Measurements from ENCODE around the gene FBXO2.

Gene FBXO2

GRCh38 chr1:11654137-11654938 is at the start of gene FBXO2, which contains the start of gene FBXO44:
Gene FBXO2, minus strand, starts transcription at chr1:11654429. Its CDS starts 89 bp downstream, at chr1:11654340.
Gene FBXO44, plus strand, starts transcription at chr1:11654877. Its CDS starts 959 bp downstream, at chr1:11655836.
- H3K9ac ChIP-seq (ENCODE audit: low read depth, low read length), result peak within 1 kb of the TSS; percentile 85

GRCh38 chr1:11703357-11704193 is 49.3 kb upstream of the FBXO2 start:
- H3K9ac ChIP-seq (ENCODE audit: low read depth, low read length), result no peak overlapping the region
- H3K9me3 ChIP-seq (ENCODE audit: control insufficient read depth, insufficient read depth, low read length), result no peaks in the 10 kb centered on the region
- H3K36me3 ChIP-seq (ENCODE audit: insufficient read depth, low read length), result no peaks in the 10 kb centered on the region
- H3K4me1 ChIP-seq (ENCODE audit: insufficient read depth, low read length), result peaks cover 53% of the 10 kb centered on the region

More at GRCh38 chr1:11654137-11654938, at the start of gene FBXO2, which contains the start of gene FBXO44:
- Histone ChIP-seq H3K4me1 (ENCODE audit: insufficient read depth, low read length) (peaks cover 24% of the 10 kb centered on the region), H3K9me3 (ENCODE audit: control insufficient read depth, insufficient read depth, low read length) (no peaks in the 10 kb centered on the region), H3K36me3 (ENCODE audit: insufficient read depth, low read length) (peaks cover 11% of the 10 kb centered on the region)

- no peaks in the 10 kb centered on the region for H3K36me3 ChIP-seq (ENCODE audit: insufficient read depth, low read length)
- peaks cover 45% of the 10 kb centered on the region for H3K4me1 ChIP-seq (ENCODE audit: insufficient read depth, low read length)
- no peaks in the 10 kb centered on the region for H3K9me3 ChIP-seq (ENCODE audit: control insufficient read depth, insufficient read depth, low read length)
- H3K9ac ChIP-seq (ENCODE audit: low read depth, low read length), result no peak overlapping the region
These were observed 48.0 kb upstream of the FBXO2 start for GRCh38 chr1:11701981-11702803.

- Histone ChIP-seq H3K36me3 (ENCODE audit: insufficient read depth, low read length) (no peaks in the 10 kb centered on the region), H3K4me1 (ENCODE audit: insufficient read depth, low read length) (peaks cover 44% of the 10 kb centered on the region), H3K9me3 (ENCODE audit: control insufficient read depth, insufficient read depth, low read length) (no peaks in the 10 kb centered on the region), H3K9ac (ENCODE audit: low read depth, low read length) (no peak overlapping the region; the same call in 1 of the 2 replicates)
These were observed 47.3 kb upstream of the FBXO2 start for GRCh38 chr1:11701551-11701961.

GRCh38 chr1:11700601-11701467 is 46.6 kb upstream of the FBXO2 start:
- no peaks in the 10 kb centered on the region for H3K9me3 ChIP-seq (ENCODE audit: control insufficient read depth, insufficient read depth, low read length)
- no peaks in the 10 kb centered on the region for H3K36me3 ChIP-seq (ENCODE audit: insufficient read depth, low read length)
- peak overlapping the region; percentile 3; the same call in 1 of the 2 replicates for H3K9ac ChIP-seq (ENCODE audit: low read depth, low read length)
- peaks cover 44% of the 10 kb centered on the region for H3K4me1 ChIP-seq (ENCODE audit: insufficient read depth, low read length)

GRCh38 chr1:11697893-11698210 is 43.6 kb upstream of the FBXO2 start:
- Histone ChIP-seq H3K4me1 (ENCODE audit: insufficient read depth, low read length) (peaks cover 30% of the 10 kb centered on the region; the same call in 1 of the 2 replicates), H3K9me3 (ENCODE audit: control insufficient read depth, insufficient read depth, low read length) (no peaks in the 10 kb centered on the region), H3K36me3 (ENCODE audit: insufficient read depth, low read length) (no peaks in the 10 kb centered on the region), H3K9ac (ENCODE audit: low read depth, low read length) (no peak overlapping the region)

GRCh38 chr1:11697188-11697892 is 43.1 kb upstream of the FBXO2 start:
- Histone ChIP-seq H3K4me1 (ENCODE audit: insufficient read depth, low read length) (peaks cover 30% of the 10 kb centered on the region; the same call in 1 of the 2 replicates), H3K36me3 (ENCODE audit: insufficient read depth, low read length) (no peaks in the 10 kb centered on the region), H3K9ac (ENCODE audit: low read depth, low read length) (no peak overlapping the region), H3K9me3 (ENCODE audit: control insufficient read depth, insufficient read depth, low read length) (no peaks in the 10 kb centered on the region)

- Histone ChIP-seq H3K9me3 (ENCODE audit: control insufficient read depth, insufficient read depth, low read length) (no peaks in the 10 kb centered on the region), H3K9ac (ENCODE audit: low read depth, low read length) (no peak overlapping the region), H3K4me1 (ENCODE audit: insufficient read depth, low read length) (peaks cover 18% of the 10 kb centered on the region; the same call in 1 of the 2 replicates), H3K36me3 (ENCODE audit: insufficient read depth, low read length) (no peaks in the 10 kb centered on the region)
These were observed 41.6 kb upstream of the FBXO2 start for GRCh38 chr1:11695861-11696260.

GRCh38 chr1:11693917-11694316 is 39.7 kb upstream of the FBXO2 start:
- H3K9me3 ChIP-seq (ENCODE audit: control insufficient read depth, insufficient read depth, low read length), result no peaks in the 10 kb centered on the region
- H3K4me1 ChIP-seq (ENCODE audit: insufficient read depth, low read length), result peaks cover 16% of the 10 kb centered on the region
- H3K9ac ChIP-seq (ENCODE audit: low read depth, low read length), result no peak overlapping the region

GRCh38 chr1:11693024-11693590 is 38.9 kb upstream of the FBXO2 start:
- Histone ChIP-seq H3K9ac (ENCODE audit: low read depth, low read length) (no peak overlapping the region), H3K36me3 (ENCODE audit: insufficient read depth, low read length) (no peaks in the 10 kb centered on the region), H3K9me3 (ENCODE audit: control insufficient read depth, insufficient read depth, low read length) (no peaks in the 10 kb centered on the region), H3K4me1 (ENCODE audit: insufficient read depth, low read length) (peaks cover 19% of the 10 kb centered on the region)

More at GRCh38 chr1:11693917-11694316, 39.7 kb upstream of the FBXO2 start:
- H3K36me3 ChIP-seq (ENCODE audit: insufficient read depth, low read length), result no peaks in the 10 kb centered on the region

- Histone ChIP-seq H3K36me3 (ENCODE audit: insufficient read depth, low read length) (no peaks in the 10 kb centered on the region), H3K9ac (ENCODE audit: low read depth, low read length) (peak overlapping the region; percentile 87), H3K4me1 (ENCODE audit: insufficient read depth, low read length) (peaks cover 19% of the 10 kb centered on the region), H3K9me3 (ENCODE audit: control insufficient read depth, insufficient read depth, low read length) (no peaks in the 10 kb centered on the region)
These were observed 37.9 kb upstream of the FBXO2 start for GRCh38 chr1:11691928-11692711.

GRCh38 chr1:11691302-11691914 is 37.2 kb upstream of the FBXO2 start, which contains the start of gene DRAXIN:
Gene DRAXIN, plus strand, starts transcription at chr1:11691710. Its CDS starts 14,549 bp downstream, at chr1:11706259.
- Histone ChIP-seq H3K9ac (ENCODE audit: low read depth, low read length) (peak within 1 kb of the TSS; percentile 87), H3K9me3 (ENCODE audit: control insufficient read depth, insufficient read depth, low read length) (no peaks in the 10 kb centered on the region), H3K4me1 (ENCODE audit: insufficient read depth, low read length) (peaks cover 19% of the 10 kb centered on the region), H3K36me3 (ENCODE audit: insufficient read depth, low read length) (no peaks in the 10 kb centered on the region)

All from ES-I3 (cell line).